Body of pancreas (tissue), 4 donors: ENCODE measurements around the gene IFITM5.

ENCODE experiments used
- POLR2A ChIP-seq, 3 donors: fragments of 450-650 bp; IDR thresholded peaks; one replicate each; pipeline ENCODE4 v1.6.1; 2016; ENCODE audit warnings: antibody characterized with exemption in 3 of 3, mild to moderate bottlenecking in 2 of 3
- TF ChIP-seq, protein P1 (sequence below), 7 experiments: fragments of 450-650 bp in 4 of 7; fragments of 200-600 bp in 3 of 7; sonication (generic) in 3 of 7; IDR thresholded peaks; one replicate each; pipeline ENCODE4 v1.5.1; 2016 to 2019; ENCODE audit warnings: antibody characterized with exemption in 7 of 7

DNA sequence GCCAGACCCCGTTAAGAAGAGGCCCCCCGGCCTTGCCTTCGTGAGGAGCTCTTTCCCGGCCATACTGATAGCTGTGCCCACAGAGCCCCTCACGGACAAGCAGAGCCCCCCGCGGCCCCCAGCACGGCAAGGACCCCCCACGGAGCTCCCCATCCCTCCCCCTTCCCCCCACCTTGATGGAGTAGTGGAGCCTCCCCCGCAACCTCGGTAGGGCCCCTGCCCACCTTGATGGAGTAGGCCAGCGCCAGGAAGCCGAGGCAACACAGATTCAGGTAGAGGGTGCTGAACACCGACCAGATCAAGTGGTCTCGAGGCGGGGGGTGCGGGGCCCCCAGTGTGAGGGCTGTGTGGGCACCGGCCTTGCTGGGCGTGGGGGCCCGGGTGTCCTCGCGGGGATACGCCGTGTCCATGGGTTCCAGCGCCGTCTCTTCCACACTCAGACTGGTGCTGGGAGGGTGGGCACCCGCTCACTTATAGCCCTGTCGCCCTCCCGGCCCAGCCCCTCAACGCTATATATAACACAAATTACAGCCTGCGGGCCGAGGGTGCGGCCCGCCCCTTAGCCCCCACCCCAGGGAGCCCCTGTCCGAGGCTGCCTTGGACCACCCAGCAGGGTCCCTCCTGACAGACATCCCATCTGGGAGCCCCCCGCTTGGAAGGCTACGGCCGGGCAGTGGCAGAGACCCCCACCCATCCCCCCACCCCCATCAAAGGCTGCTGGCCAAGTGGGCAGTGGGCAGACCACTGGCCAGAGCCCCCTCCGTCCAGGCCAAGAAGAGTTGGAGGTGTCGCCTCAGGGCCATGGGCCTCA, at the start of gene IFITM5:
- TF ChIP-seq, protein P1, sequence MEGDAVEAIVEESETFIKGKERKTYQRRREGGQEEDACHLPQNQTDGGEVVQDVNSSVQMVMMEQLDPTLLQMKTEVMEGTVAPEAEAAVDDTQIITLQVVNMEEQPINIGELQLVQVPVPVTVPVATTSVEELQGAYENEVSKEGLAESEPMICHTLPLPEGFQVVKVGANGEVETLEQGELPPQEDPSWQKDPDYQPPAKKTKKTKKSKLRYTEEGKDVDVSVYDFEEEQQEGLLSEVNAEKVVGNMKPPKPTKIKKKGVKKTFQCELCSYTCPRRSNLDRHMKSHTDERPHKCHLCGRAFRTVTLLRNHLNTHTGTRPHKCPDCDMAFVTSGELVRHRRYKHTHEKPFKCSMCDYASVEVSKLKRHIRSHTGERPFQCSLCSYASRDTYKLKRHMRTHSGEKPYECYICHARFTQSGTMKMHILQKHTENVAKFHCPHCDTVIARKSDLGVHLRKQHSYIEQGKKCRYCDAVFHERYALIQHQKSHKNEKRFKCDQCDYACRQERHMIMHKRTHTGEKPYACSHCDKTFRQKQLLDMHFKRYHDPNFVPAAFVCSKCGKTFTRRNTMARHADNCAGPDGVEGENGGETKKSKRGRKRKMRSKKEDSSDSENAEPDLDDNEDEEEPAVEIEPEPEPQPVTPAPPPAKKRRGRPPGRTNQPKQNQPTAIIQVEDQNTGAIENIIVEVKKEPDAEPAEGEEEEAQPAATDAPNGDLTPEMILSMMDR (IDR thresholded peaks at IDR 0.05) = no peak
- TF ChIP-seq POLR2A (IDR thresholded peaks at IDR 0.05) = no peak
